ENCODE results near the gene PDCD4.

- no peak for TF ChIP-seq RBBP5 (IDR thresholded peaks at IDR 0.05; ENCODE audit: borderline replicate concordance, insufficient read depth, low read length, poor library complexity, severe bottlenecking)
- no peak for TF ChIP-seq SP2 (IDR thresholded peaks at IDR 0.05; ENCODE audit: extremely low read depth, low read depth, low read length, poor library complexity, severe bottlenecking)
- no peak for TF ChIP-seq GMEB1 (CRISPR knock-in tag; IDR thresholded peaks at IDR 0.05)
- TF ChIP-seq YY1 (IDR thresholded peaks at IDR 0.05; ENCODE audit: borderline replicate concordance in 1 of 3, control insufficient read depth in 1 of 3, extremely low read depth in 1 of 3, insufficient read depth in 3 of 3, insufficient read length in 1 of 3, insufficient replicate concordance in 2 of 3, low read depth in 1 of 3, low read length in 2 of 3), result no peak
Observed at GRCh38 chr10:110867807-110868465, 3.8 kb upstream of the PDCD4 start.
